ENCODE data around the gene MORF4L2.

MORF4L2 gene

GRCh38 chrX:103631145-103631544, 55.4 kb downstream of the MORF4L2 start:
- no peak for DNase-seq (ENCODE audit: low read depth)

DNA sequence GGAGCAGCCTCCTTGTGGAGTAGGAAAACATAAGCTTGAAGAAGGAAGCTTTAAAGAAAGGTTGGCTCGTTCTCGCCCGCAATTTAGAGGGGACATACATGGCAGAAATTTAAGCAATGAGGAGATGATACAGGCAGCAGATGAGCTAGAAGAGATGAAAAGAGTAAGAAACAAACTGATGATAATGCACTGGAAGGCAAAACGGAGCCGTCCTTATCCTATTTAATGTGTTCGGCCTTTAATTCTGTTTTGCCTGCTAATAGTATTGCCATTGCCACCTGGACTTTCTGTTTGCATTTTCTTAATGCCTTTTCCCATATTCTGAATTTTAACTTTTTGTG, 56.4 kb downstream of the MORF4L2 start:
- no peak for DNase-seq (ENCODE audit: low read depth)

GRCh38 chrX:103629318-103630170, 57.0 kb downstream of the MORF4L2 start:
- DNase-seq (ENCODE audit: low read depth) = peak; percentile 61

GRCh38 chrX:103628386-103629317, 57.8 kb downstream of the MORF4L2 start, which contains the start of gene TCEAL1:
TCEAL1 (plus strand) TSS chrX:103628975; CDS start chrX:103629917, 942 bp downstream.
- DNase-seq (ENCODE audit: low read depth) = peak; percentile 19

- no peak for DNase-seq (ENCODE audit: low read depth)
Measured at GRCh38 chrX:103626855-103627254, 59.6 kb downstream of the MORF4L2 start.

Measured in fibroblast of gingiva (primary cell).